Peyer's patch (tissue), 4 donors: Measurements from ENCODE around the gene GPR31. TPM values are rescaled to one million over a fixed set of nuclear protein-coding genes. Genes with fewer than 3 reads are reported as not detected.

Source experiments
- DNase-seq, 3 donors: peaks; one replicate each; pipeline ENCODE4 v3.0.0-alpha.2; 2017 to 2019
- H3K27ac ChIP-seq, 4 donors: fragments of 200-600 bp; sonication (generic); one replicate each; pipeline ENCODE4 v1.5.1; 2016 to 2019
- H3K27me3 ChIP-seq, 2 donors: fragments of 200-600 bp; sonication (generic); one replicate each; pipeline ENCODE4 v1.5.1; 2019
- H3K36me3 ChIP-seq, 3 donors: fragments of 200-600 bp; sonication (generic); one replicate each; pipeline ENCODE4 v1.5.1; 2016 to 2019
- H3K4me1 ChIP-seq, 4 donors: fragments of 200-600 bp; sonication (generic); one replicate each; pipeline ENCODE4 v1.5.1; 2016 to 2019
- H3K4me3 ChIP-seq, 4 donors: fragments of 200-600 bp; sonication (generic); 1 replicate in 3 of 4; 2 replicates in 1 of 4; pipeline ENCODE4 v1.5.1; 2016 to 2019; ENCODE audit warnings: mild to moderate bottlenecking in 1 of 4
- H3K9me3 ChIP-seq, 4 donors: fragments of 200-600 bp; sonication (generic); one replicate each; pipeline ENCODE4 v1.5.1; 2016 to 2019; ENCODE audit warnings: mild to moderate bottlenecking in 1 of 4
- CTCF ChIP-seq, 6 experiments: fragments of 450-650 bp in 4 of 6; fragments of 200-600 bp in 2 of 6; sonication (generic) in 1 of 6; IDR thresholded peaks; one replicate each; pipeline ENCODE4 v1.5.1; 2017 to 2019; ENCODE audit warnings: antibody characterized with exemption in 6 of 6, mild to moderate bottlenecking in 3 of 6, moderate library complexity in 1 of 6
- POLR2A ChIP-seq, 2 donors: fragments of 450-650 bp; IDR thresholded peaks; one replicate each; pipeline ENCODE4 v1.5.1; 2017; ENCODE audit warnings: antibody characterized with exemption in 2 of 2, mild to moderate bottlenecking in 2 of 2, moderate library complexity in 2 of 2
- total RNA-seq, 4 donors: library from RNA; depleted of rRNA; stranded (reverse); fragments of >200 nt; gene quantifications; one replicate each; pipeline ENCODE4 v1.1.0, GENCODE V29; 2016

Gene GPR31
- total RNA-seq, 4 donors from 2014 or later = not detected

- Histone ChIP-seq H3K36me3 (no peaks in the 10 kb centered on the region), H3K4me3 (peak overlapping the region in 1 of 4 donors; percentile 21), H3K4me1 (peaks cover 0 to 29% (median 15%) of the 10 kb centered on the region in 4 donors), H3K9me3 (no peaks in the 10 kb centered on the region), H3K27me3 (no peaks in the 10 kb centered on the region), H3K27ac (peak overlapping the region; percentile 38 to 87 (median 72))
- no peak for DNase-seq
- TF ChIP-seq POLR2A (IDR thresholded peaks at IDR 0.05) = no peak
Observed at GRCh38 chr6:167120583-167120903, 37.2 kb downstream of the GPR31 start.

GRCh38 chr6:167119670-167120582 lies 37.9 kb downstream of the GPR31 start:
- Histone ChIP-seq H3K9me3 (no peaks in the 10 kb centered on the region), H3K27ac (peak overlapping the region; percentile 57 to 87 (median 78)), H3K4me3 (no peak overlapping the region), H3K36me3 (no peaks in the 10 kb centered on the region), H3K4me1 (peaks cover 0 to 29% (median 15%) of the 10 kb centered on the region in 4 donors), H3K27me3 (no peaks in the 10 kb centered on the region)
- TF ChIP-seq CTCF (IDR thresholded peaks at IDR 0.05) (peak in 2 of 6 experiments; percentile 16 to 24), POLR2A (IDR thresholded peaks at IDR 0.05) (no peak)
- peak in 2 of 3 donors; percentile 73 to 87 for DNase-seq

- H3K27ac ChIP-seq = peak overlapping the region; percentile 31 to 87 (median 78)
Observed at GRCh38 chr6:167118839-167119238, 38.9 kb downstream of the GPR31 start.

GRCh38 chr6:167118006-167118405 lies 39.8 kb downstream of the GPR31 start:
- Histone ChIP-seq H3K4me1 (peaks cover 0 to 21% (median 16%) of the 10 kb centered on the region in 4 donors), H3K4me3 (no peak overlapping the region), H3K27ac (peak overlapping the region in 3 of 4 donors; percentile 70 to 87 (median 86)), H3K36me3 (no peaks in the 10 kb centered on the region), H3K27me3 (no peaks in the 10 kb centered on the region), H3K9me3 (no peaks in the 10 kb centered on the region)
- no peak for TF ChIP-seq POLR2A (IDR thresholded peaks at IDR 0.05)
- no peak for TF ChIP-seq CTCF (IDR thresholded peaks at IDR 0.05)
- DNase-seq = no peak

More at GRCh38 chr6:167118839-167119238, 38.9 kb downstream of the GPR31 start:
- Histone ChIP-seq H3K9me3 (no peaks in the 10 kb centered on the region), H3K4me1 (peaks cover 0 to 29% (median 16%) of the 10 kb centered on the region in 4 donors), H3K4me3 (peak overlapping the region in 1 of 4 donors; percentile 21), H3K27me3 (no peaks in the 10 kb centered on the region), H3K36me3 (no peaks in the 10 kb centered on the region)
- peak in 2 of 3 donors; percentile 73 to 82 for DNase-seq
- TF ChIP-seq POLR2A (IDR thresholded peaks at IDR 0.05) (no peak), CTCF (IDR thresholded peaks at IDR 0.05) (no peak)

- Histone ChIP-seq H3K27me3 (no peaks in the 10 kb centered on the region), H3K4me1 (peaks cover 0 to 20% (median 17%) of the 10 kb centered on the region in 4 donors), H3K9me3 (no peaks in the 10 kb centered on the region), H3K27ac (peak overlapping the region in 1 of 4 donors; percentile 38), H3K36me3 (no peaks in the 10 kb centered on the region), H3K4me3 (no peak overlapping the region)
- TF ChIP-seq CTCF (IDR thresholded peaks at IDR 0.05) = no peak
- no peak for DNase-seq
Observed at GRCh38 chr6:167116838-167117228, 40.9 kb downstream of the GPR31 start.
